Renal pelvis (tissue), 12 donors: ENCODE measurements around the gene OTUD1. TPM values are rescaled to one million over a fixed set of nuclear protein-coding genes. Genes with fewer than 3 reads are reported as not detected.
"Not testable (repeated sequence)": the region's sequence is repeated elsewhere in the genome, so short reads cannot be mapped to it uniquely, and the experiment has no call there.

ENCODE experiments used
- DNase-seq: peaks from one replicate; pipeline ENCODE4 v3.0.0-alpha.2; 2013
- long read RNA-seq, 16 experiments: transcript quantifications; one replicate each; lab custom pipeline, GENCODE V29; 2026
- polyA plus RNA-seq, 3 donors: library from polyadenylated mRNA; unstranded; fragments of 120-200 nt; gene quantifications; one replicate each; pipeline ENCODE4 v1.2.1, GENCODE V29; 2013; ENCODE audit not compliant: insufficient read length in 3 of 3

Gene OTUD1
- polyA plus RNA-seq, result 10 to 100 TPM; 22.2 to 22.8 (median 22.7) TPM
- long read RNA-seq, donor 1, transcript OTUD1-201 (1 exons, 2,933 nt), result major isoform, 75 of 75 reads
- long read RNA-seq, donor 1, partial matches to known transcripts, result 0 of 75 reads
- long read RNA-seq, donor 1, other reads (novel, unspliced or antisense), result 0 of 75 reads
- long read RNA-seq, donor 2, transcript OTUD1-201 (1 exons, 2,933 nt), result major isoform, 60 of 60 reads
- long read RNA-seq, donor 2, partial matches to known transcripts, result 0 of 60 reads
- long read RNA-seq, donor 2, other reads (novel, unspliced or antisense), result 0 of 60 reads
- long read RNA-seq, donor 3, transcript OTUD1-201 (1 exons, 2,933 nt), result major isoform, 73 of 73 reads
- long read RNA-seq, donor 3, partial matches to known transcripts, result 0 of 73 reads
- long read RNA-seq, donor 3, other reads (novel, unspliced or antisense), result 0 of 73 reads
- long read RNA-seq, donor 4, transcript OTUD1-201 (1 exons, 2,933 nt), result major isoform, 63 of 63 reads
- long read RNA-seq, donor 4, partial matches to known transcripts, result 0 of 63 reads
- long read RNA-seq, donor 4, other reads (novel, unspliced or antisense), result 0 of 63 reads
- long read RNA-seq, donor 5, transcript OTUD1-201 (1 exons, 2,933 nt), result major isoform, 36 of 36 reads
- long read RNA-seq, donor 5, partial matches to known transcripts, result 0 of 36 reads
- long read RNA-seq, donor 5, other reads (novel, unspliced or antisense), result 0 of 36 reads
- long read RNA-seq, donor 6, transcript OTUD1-201 (1 exons, 2,933 nt), result major isoform, 47 of 47 reads
- long read RNA-seq, donor 6, partial matches to known transcripts, result 0 of 47 reads
- long read RNA-seq, donor 6, other reads (novel, unspliced or antisense), result 0 of 47 reads
- long read RNA-seq, donor 7, transcript OTUD1-201 (1 exons, 2,933 nt), result major isoform, 94 of 94 reads
- long read RNA-seq, donor 7, partial matches to known transcripts, result 0 of 94 reads
- long read RNA-seq, donor 7, other reads (novel, unspliced or antisense), result 0 of 94 reads
- long read RNA-seq, donor 8, transcript OTUD1-201 (1 exons, 2,933 nt), result major isoform, 35 of 35 reads
- long read RNA-seq, donor 8, partial matches to known transcripts, result 0 of 35 reads
- long read RNA-seq, donor 8, other reads (novel, unspliced or antisense), result 0 of 35 reads
- long read RNA-seq, donor 9, transcript OTUD1-201 (1 exons, 2,933 nt), result major isoform, 65 of 65 reads
- long read RNA-seq, donor 9, partial matches to known transcripts, result 0 of 65 reads
- long read RNA-seq, donor 9, other reads (novel, unspliced or antisense), result 0 of 65 reads
- long read RNA-seq, donor 10, transcript OTUD1-201 (1 exons, 2,933 nt), result major isoform, 55 of 55 reads
- long read RNA-seq, donor 10, partial matches to known transcripts, result 0 of 55 reads
- long read RNA-seq, donor 10, other reads (novel, unspliced or antisense), result 0 of 55 reads
- long read RNA-seq, donor 11, transcript OTUD1-201 (1 exons, 2,933 nt), result major isoform, 67 of 67 reads
- long read RNA-seq, donor 11, partial matches to known transcripts, result 0 of 67 reads
- long read RNA-seq, donor 11, other reads (novel, unspliced or antisense), result 0 of 67 reads
- long read RNA-seq, donor 12, transcript OTUD1-201 (1 exons, 2,933 nt), result major isoform, 59 of 59 reads
- long read RNA-seq, donor 12, partial matches to known transcripts, result 0 of 59 reads
- long read RNA-seq, donor 12, other reads (novel, unspliced or antisense), result 0 of 59 reads
- long read RNA-seq, donor 13, transcript OTUD1-201 (1 exons, 2,933 nt), result major isoform, 60 of 60 reads
- long read RNA-seq, donor 13, partial matches to known transcripts, result 0 of 60 reads
- long read RNA-seq, donor 13, other reads (novel, unspliced or antisense), result 0 of 60 reads
- long read RNA-seq, donor 14, result 0 reads
- long read RNA-seq, donor 15, transcript OTUD1-201 (1 exons, 2,933 nt), result major isoform, 70 of 70 reads
- long read RNA-seq, donor 15, partial matches to known transcripts, result 0 of 70 reads
- long read RNA-seq, donor 15, other reads (novel, unspliced or antisense), result 0 of 70 reads
- long read RNA-seq, donor 16, transcript OTUD1-201 (1 exons, 2,933 nt), result major isoform, 85 of 85 reads
- long read RNA-seq, donor 16, partial matches to known transcripts, result 0 of 85 reads
- long read RNA-seq, donor 16, other reads (novel, unspliced or antisense), result 0 of 85 reads

GRCh38 chr10:23438547-23439451 lies at the start of gene OTUD1:
Gene OTUD1, plus strand, starts transcription at chr10:23439075. Its CDS starts 383 bp downstream, at chr10:23439458.
- DNase-seq, result peak; percentile 90

GRCh38 chr10:23390408-23390807 lies 48.5 kb upstream of the OTUD1 start:
- DNase-seq, result not testable (repeated sequence)

- DNase-seq, result no peak
Observed at GRCh38 chr10:23390809-23391208, 48.1 kb upstream of the OTUD1 start.

- no peak for DNase-seq
Observed at GRCh38 chr10:23391821-23392220, 47.1 kb upstream of the OTUD1 start.

GRCh38 chr10:23395017-23395416 lies 43.9 kb upstream of the OTUD1 start:
- DNase-seq, result no peak

- DNase-seq, result no peak
Observed at GRCh38 chr10:23396695-23397094, 42.2 kb upstream of the OTUD1 start.

GRCh38 chr10:23399701-23400144 lies 39.2 kb upstream of the OTUD1 start:
- DNase-seq, result no peak

- DNase-seq, result no peak
Observed at GRCh38 chr10:23402856-23403255, 36.0 kb upstream of the OTUD1 start.

- no peak for DNase-seq
Observed at GRCh38 chr10:23403278-23403677, 35.6 kb upstream of the OTUD1 start.

GRCh38 chr10:23403719-23404118 lies 35.2 kb upstream of the OTUD1 start:
- no peak for DNase-seq

GRCh38 chr10:23404461-23404980 lies 34.4 kb upstream of the OTUD1 start:
- no peak for DNase-seq

- DNase-seq, result no peak
Observed at GRCh38 chr10:23405540-23405939, 33.3 kb upstream of the OTUD1 start.

GRCh38 chr10:23406409-23406808 lies 32.5 kb upstream of the OTUD1 start:
- no peak for DNase-seq

- DNase-seq, result no peak
Observed at GRCh38 chr10:23408330-23408976, 30.4 kb upstream of the OTUD1 start.

- DNase-seq, result no peak
Observed at GRCh38 chr10:23412223-23412622, 26.7 kb upstream of the OTUD1 start.

GRCh38 chr10:23413629-23414089 lies 25.2 kb upstream of the OTUD1 start:
- no peak for DNase-seq

- DNase-seq, result no peak
Observed at GRCh38 chr10:23414658-23415057, 24.2 kb upstream of the OTUD1 start.

GRCh38 chr10:23417254-23417653 lies 21.6 kb upstream of the OTUD1 start:
- DNase-seq, result peak; percentile 17
